Stimulated activated CD4-positive, alpha-beta T cell treated with anti-CD3 and anti-CD28 coated beads, Interleukin-1b, Interleukin-23, amount 100 ng/mL, for 24 hours (primary cell): ENCODE data around the gene SNX25.

ENCODE experiments used
- DNase-seq, 4 experiments: peaks; one replicate each; pipeline ENCODE4 v3.0.0-alpha.2; 2020; ENCODE audit warnings: low read depth in 4 of 4, low spot score in 1 of 4

Gene SNX25

GRCh38 chr4:185371702-185372101 is 162.3 kb downstream of the SNX25 start:
- no peak for DNase-seq

- DNase-seq, result no peak
Observed at GRCh38 chr4:185374027-185374426, 164.6 kb downstream of the SNX25 start.

DNA sequence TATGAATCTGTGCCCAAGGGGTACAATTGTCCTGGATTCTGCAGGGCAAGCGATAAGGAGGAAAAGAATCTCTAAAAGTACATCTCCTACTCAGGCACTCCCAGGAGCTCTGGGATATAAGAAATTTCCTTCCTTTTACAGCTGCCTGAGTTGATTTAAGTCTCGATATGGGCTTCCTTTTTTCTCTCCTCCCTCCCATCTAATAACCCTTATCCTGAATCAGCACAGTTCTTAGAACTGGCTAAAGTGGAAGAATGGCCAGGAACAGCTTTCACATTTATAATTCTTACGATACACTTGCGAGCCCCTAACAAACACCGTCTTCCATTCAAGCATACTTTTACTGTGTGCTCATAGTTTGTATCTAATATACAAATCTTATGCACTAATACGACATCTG is 165.2 kb downstream of the SNX25 start:
- DNase-seq, result no peak

DNA sequence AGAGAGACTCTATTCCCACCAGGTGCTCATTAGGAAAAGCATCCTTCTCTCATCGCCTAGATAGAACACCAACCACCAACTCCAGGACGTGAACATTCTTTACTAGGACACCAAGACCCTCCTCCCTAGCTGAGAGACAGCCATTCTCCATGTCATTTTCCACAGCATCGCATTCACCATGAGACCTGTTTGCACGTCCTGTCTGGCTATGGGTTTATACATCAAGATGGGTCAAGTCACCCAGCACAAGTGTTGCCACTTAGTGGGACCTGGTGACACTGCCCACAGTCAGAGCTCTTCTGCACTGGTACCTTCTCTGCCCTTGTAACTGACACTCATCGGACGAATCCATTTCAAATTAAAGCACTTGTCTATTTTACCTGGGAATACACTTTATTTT is 168.9 kb downstream of the SNX25 start:
- DNase-seq, result no peak

DNA sequence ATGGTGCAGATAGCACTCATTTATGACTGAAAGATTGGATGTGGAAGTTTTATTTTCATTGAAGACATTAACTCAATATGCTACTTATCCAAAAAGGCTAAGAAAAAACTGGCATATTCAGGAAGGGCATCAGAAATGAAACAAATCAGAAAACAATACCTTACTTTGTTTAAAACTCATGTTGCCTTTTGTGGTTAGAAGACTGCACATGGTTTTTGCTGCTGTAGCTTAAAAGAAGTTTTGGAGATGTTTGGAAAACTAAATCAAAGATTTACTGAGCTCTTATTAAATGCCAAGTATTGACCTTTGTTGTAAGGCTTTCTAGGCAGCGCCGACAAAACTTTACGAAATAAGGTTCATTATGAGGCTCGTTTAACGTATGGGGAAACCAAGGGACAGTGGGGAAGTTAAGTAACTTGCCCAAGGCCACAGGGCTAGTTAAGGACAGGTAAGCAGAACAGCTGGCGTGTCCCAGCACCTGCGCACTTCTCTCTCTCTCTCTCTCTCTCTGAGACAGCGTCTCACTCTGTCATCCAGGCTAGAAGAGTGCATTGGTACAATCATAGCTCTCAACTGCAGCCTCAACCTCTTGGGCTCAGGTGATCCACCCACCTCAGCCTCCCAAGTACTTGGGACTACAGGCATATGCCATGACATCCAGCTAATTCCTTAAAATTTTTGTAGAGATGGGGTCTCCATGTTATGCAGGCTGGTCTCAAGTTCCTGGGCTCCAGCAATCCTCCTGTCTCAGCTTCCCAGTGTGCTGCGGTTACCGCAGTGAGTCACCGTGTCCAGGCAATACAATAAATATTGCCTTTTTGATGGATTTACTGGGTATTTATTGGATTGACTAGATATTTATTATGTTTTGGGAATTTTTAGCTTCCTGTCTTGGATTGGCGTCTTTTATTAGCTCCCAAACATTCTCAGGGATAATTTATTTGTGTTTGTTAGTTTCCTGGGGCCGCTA is 170.2 kb downstream of the SNX25 start:
- DNase-seq, result no peak

DNA sequence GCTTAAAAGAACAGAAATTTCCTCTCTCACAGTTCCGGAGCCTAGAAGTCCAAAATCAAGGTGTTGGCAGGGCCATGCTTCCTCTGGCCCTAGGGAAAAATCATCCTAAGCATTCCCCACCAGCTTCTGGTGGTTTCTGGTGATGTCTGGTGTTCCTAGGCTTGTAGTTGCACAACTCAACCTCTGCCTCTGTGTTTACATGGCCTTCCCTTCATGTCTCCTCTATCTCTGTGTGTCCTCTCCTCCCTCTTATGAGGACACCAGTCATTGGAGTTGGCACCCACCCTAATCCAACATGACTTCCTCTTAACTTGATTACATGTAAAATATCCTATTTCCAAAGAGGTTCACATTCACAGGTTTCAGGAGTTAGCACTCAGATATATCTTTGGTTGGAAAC is 170.9 kb downstream of the SNX25 start:
- no peak for DNase-seq

GRCh38 chr4:185381288-185382196 is 172.1 kb downstream of the SNX25 start:
- no peak for DNase-seq

- no peak for DNase-seq
Observed at GRCh38 chr4:185382754-185383153, 173.4 kb downstream of the SNX25 start.

DNA sequence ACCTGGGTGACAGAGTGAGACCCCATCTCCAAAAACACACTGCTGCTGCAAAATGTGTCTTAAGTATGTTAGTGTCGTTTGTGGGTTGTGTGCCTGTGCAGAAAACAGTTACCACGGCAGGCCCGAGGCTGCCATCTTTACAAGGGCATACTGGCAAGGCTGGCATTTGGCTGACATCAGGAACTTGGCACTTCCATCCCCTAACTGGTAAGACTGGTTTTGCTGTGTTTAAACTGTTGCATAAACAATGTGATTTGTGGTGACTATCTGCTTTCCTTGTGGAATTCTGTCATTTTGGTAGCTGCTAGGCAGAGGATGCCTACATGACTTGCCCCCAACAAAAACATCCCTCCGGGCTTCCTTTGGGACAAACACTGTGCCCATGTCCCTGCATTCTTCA is 174.1 kb downstream of the SNX25 start:
- DNase-seq, result no peak

GRCh38 chr4:185384061-185384460 is 174.7 kb downstream of the SNX25 start:
- DNase-seq, result no peak

DNA sequence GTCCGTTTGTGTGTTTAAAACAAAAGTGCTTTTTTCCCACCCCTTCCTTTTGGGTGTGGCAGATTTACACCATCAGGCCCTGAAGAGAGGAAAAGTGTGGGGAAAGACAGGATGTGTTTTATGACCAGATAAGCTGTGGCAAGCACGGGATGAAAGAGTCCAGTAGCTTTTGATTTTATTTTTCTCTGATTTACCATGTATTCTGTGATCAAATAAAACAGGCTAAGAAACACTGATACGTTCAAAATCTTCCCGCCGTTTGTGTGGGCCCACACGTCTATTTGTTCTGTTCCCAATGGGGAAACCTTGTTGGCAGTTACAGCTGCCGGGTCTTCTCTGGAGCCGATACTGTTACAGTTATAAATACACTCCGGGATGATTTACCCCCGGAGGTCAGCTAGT is 175.5 kb downstream of the SNX25 start:
- no peak for DNase-seq

DNA sequence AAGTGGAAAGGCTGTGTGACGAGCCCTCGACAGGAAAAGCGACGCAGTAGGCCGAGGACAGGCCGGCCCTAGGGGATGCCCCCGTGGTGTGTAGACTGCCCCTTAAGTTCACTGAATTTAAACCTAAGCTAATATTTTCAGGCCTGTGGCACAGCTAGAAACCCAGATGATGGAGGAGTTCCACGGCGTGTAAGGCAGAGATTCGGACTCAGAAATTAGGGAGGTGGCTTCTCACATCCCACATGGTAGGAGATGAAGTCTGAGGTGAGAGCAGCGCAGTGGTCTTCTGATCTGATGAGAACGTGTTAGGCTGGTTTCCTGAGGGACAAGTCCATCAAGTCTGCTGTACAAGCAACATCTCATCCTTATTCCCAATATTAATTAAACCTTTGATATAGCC is 178.6 kb downstream of the SNX25 start:
- DNase-seq, result no peak

DNA sequence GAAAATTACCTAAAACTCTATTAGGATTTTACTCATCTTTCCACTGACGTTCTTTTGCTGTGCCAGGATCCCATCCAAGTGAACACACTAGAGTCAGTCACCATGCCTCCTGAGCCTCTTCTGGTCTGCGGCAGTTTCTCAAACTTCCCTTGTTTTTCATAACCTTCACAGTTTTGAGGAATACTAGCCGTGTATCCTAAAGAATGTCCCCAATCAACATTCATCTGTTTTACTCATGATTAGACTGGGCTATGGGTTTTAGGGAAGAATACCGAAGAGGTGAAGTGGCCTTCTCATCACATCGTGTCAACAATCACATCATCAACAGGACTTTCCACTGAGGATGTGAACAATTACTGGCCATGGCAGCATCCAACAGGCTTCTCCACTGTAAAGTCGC is 181.5 kb downstream of the SNX25 start:
- no peak for DNase-seq

DNA sequence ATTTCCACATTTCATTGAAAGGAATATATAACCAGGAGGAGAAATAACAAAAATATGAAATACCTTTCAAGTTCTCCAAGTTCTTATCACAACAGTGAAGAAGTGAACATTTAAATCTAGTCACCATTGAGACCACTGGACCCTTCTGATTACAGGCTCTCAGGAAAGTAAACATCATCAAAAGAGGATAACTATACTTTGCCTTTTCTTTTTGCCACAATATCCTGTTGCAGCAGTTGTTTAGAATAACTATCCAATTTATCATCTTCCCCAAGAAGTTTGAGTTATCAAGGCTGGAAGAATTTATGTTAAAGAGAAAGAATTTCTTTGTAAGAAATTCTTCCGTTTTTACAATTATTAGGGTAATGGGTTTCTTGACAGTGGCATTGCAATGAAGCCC is 182.8 kb downstream of the SNX25 start:
- no peak for DNase-seq

DNA sequence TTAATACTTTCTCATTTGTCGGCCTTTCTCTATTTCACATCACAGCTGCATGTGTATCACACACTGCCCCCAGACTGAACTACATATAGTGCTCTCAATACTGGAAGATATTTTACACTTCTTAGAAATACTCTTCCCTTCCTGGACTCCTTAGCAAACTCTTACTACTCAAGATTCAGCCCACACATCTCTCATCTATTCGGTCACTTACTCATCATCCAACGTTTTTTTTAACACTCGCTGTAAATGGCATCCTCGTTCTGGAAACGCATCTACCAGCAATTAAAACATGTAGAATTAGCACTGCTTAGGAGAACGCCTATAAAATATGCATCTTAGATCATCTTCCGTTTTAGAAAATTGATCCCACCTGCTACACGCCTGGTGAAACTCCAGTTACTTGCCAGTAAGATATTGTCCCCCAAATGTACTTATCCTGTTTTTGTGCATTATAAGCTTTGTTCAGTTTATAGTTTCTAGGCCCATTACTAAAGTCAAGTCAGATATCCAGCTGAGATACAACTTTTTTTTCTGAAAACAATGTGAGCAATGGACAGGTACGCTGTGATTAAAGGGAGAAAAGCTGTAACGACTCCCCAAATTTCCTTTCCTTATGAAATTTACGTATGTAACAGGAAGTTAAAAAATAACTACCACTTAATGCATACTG is 185.3 kb downstream of the SNX25 start:
- DNase-seq, result no peak

DNA sequence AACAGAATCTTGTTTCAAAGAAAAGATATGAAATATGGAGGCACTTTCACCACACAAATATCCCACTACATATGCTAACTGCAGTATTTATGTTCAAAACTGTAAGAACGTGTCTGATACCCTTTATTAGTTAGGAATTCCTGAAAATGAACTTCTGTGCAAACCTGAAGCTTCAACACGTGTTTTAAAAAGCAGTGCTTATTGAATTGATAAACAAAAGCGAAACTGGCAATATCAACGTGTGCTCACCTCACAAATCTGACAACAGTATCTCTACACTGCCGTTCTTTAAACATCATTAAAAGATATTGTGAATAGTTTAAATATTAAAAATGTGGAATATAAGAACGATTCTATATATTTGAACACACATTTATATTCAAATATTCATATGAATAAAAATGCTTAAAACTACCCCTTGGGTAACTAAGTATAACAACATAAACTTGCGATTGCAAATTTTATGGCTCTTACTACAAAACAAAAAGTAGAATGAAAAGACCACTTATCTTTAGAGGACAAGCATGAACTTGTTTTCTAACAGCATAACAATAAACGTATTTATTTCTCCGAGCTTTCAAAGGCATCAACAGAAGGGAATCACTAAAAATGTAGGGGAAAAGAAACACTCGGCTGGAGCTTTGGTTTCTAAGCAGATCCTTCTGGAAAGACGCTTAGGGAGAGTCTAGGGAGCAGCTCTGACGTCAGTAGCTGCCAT is 186.0 kb downstream of the SNX25 start, which contains the start of gene LRP2BP:
Gene LRP2BP (minus strand): TSS at position 687 of the 718 bp plus-strand sequence. CDS start 17,738 bp downstream, outside the sequence.
- DNase-seq, result no peak

DNA sequence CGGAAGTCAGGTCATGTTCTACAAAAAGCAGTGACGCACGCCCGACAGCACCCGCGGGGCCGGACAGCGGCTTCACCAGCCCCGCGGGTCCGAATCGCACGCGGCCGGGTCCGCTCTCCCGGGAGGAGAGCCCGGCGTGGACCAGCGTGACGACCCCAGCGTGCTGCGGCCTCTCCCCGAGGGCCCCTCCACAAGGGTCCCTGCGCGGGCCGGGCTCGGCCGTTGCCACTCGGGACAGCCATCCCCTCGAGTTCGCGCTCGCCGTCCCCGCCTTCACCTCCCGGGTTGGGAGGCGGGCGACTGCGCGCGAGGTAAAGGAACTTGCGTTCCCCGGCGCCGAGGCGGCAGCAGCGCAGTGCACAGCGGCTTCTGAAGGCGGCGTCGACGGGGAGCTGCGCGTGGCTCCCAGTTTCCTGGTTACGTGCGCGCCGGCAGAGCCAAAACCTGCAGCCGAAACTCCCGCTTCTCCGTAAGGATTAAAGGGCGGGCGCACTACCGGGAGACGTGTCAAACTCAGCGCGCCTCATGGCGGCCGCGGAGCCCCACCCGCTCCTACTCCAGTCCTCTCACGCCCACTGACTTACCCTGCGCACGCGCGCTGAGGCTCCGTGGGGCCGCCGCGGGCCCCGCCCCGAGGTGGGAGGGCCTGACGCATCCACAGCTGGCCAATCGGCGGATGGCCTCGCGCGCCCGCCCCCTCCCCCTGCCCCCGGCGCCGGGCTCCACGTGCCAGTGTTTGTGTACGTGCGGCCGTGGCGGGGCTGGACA is 186.7 kb downstream of the SNX25 start:
- peak; percentile 84 to 92 (median 86) for DNase-seq

GRCh38 chr4:185396724-185397385 is 187.5 kb downstream of the SNX25 start, which contains the start of gene ANKRD37:
ANKRD37 (plus strand) TSS chr4:185396841; CDS start chr4:185396924, 83 bp downstream.
- DNase-seq, result no peak

GRCh38 chr4:185398618-185399017 is 189.2 kb downstream of the SNX25 start:
- no peak for DNase-seq
